ENCODE results near the gene SPA17.

Gene SPA17

GRCh38 chr11:124693142-124693541 lies 19.4 kb downstream of the SPA17 start:
- no peak overlapping the region for H3K4me3 ChIP-seq (replicated peaks; ENCODE audit: low read depth, low read length)
- no peak for DNase-seq (ENCODE audit: extremely low read depth, low read depth)
- no peak for TF ChIP-seq CTCF (IDR thresholded peaks at IDR 0.05; ENCODE audit: low read depth, low read length, missing control alignments)

GRCh38 chr11:124699547-124699946 lies 25.8 kb downstream of the SPA17 start:
- no peak for TF ChIP-seq CTCF (IDR thresholded peaks at IDR 0.05; ENCODE audit: low read depth, low read length, missing control alignments)

GRCh38 chr11:124700028-124700427 lies 26.3 kb downstream of the SPA17 start:
- TF ChIP-seq CTCF (IDR thresholded peaks at IDR 0.05; ENCODE audit: low read depth, low read length, missing control alignments) = no peak
- no peak for DNase-seq (ENCODE audit: extremely low read depth, low read depth)
- no peak overlapping the region for H3K4me3 ChIP-seq (replicated peaks; ENCODE audit: low read depth, low read length)

More at GRCh38 chr11:124699547-124699946, 25.8 kb downstream of the SPA17 start:
- DNase-seq (ENCODE audit: extremely low read depth, low read depth) = no peak
- no peak overlapping the region for H3K4me3 ChIP-seq (replicated peaks; ENCODE audit: low read depth, low read length)

GRCh38 chr11:124707829-124708228 lies 34.1 kb downstream of the SPA17 start:
- no peak for TF ChIP-seq CTCF (IDR thresholded peaks at IDR 0.05; ENCODE audit: low read depth, low read length, missing control alignments)
- DNase-seq (ENCODE audit: extremely low read depth, low read depth) = no peak
- no peak overlapping the region for H3K4me3 ChIP-seq (replicated peaks; ENCODE audit: low read depth, low read length)

- no peak for DNase-seq (ENCODE audit: extremely low read depth, low read depth)
- no peak overlapping the region for H3K4me3 ChIP-seq (replicated peaks; ENCODE audit: low read depth, low read length)
- TF ChIP-seq CTCF (IDR thresholded peaks at IDR 0.05; ENCODE audit: low read depth, low read length, missing control alignments) = no peak
Measured at GRCh38 chr11:124712392-124712791, 38.7 kb downstream of the SPA17 start.

- no peak for TF ChIP-seq CTCF (IDR thresholded peaks at IDR 0.05; ENCODE audit: low read depth, low read length, missing control alignments)
- H3K4me3 ChIP-seq (replicated peaks; ENCODE audit: low read depth, low read length) = no peak overlapping the region
- DNase-seq (ENCODE audit: extremely low read depth, low read depth) = no peak
Measured at GRCh38 chr11:124716591-124716990, 42.9 kb downstream of the SPA17 start.

GRCh38 chr11:124717421-124717785 lies 43.7 kb downstream of the SPA17 start:
- no peak for DNase-seq (ENCODE audit: extremely low read depth, low read depth)
- no peak for TF ChIP-seq CTCF (IDR thresholded peaks at IDR 0.05; ENCODE audit: low read depth, low read length, missing control alignments)
- H3K4me3 ChIP-seq (replicated peaks; ENCODE audit: low read depth, low read length) = no peak overlapping the region
